HG02588 (cell line): ENCODE results near the gene CALCOCO1.
"Not testable (repeated sequence)": the region's sequence is repeated elsewhere in the genome, so short reads cannot be mapped to it uniquely, and the experiment has no call there.

Experiments used
- ATAC-seq: cut with Tn5 transposase; IDR thresholded peaks from one replicate; pipeline ENCODE4 v1.9.1; 2021; ENCODE audit warnings: mild to moderate bottlenecking, moderate library complexity; ENCODE audit not compliant: unreplicated experiment

CALCOCO1 gene, protein sequence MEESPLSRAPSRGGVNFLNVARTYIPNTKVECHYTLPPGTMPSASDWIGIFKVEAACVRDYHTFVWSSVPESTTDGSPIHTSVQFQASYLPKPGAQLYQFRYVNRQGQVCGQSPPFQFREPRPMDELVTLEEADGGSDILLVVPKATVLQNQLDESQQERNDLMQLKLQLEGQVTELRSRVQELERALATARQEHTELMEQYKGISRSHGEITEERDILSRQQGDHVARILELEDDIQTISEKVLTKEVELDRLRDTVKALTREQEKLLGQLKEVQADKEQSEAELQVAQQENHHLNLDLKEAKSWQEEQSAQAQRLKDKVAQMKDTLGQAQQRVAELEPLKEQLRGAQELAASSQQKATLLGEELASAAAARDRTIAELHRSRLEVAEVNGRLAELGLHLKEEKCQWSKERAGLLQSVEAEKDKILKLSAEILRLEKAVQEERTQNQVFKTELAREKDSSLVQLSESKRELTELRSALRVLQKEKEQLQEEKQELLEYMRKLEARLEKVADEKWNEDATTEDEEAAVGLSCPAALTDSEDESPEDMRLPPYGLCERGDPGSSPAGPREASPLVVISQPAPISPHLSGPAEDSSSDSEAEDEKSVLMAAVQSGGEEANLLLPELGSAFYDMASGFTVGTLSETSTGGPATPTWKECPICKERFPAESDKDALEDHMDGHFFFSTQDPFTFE

DNA sequence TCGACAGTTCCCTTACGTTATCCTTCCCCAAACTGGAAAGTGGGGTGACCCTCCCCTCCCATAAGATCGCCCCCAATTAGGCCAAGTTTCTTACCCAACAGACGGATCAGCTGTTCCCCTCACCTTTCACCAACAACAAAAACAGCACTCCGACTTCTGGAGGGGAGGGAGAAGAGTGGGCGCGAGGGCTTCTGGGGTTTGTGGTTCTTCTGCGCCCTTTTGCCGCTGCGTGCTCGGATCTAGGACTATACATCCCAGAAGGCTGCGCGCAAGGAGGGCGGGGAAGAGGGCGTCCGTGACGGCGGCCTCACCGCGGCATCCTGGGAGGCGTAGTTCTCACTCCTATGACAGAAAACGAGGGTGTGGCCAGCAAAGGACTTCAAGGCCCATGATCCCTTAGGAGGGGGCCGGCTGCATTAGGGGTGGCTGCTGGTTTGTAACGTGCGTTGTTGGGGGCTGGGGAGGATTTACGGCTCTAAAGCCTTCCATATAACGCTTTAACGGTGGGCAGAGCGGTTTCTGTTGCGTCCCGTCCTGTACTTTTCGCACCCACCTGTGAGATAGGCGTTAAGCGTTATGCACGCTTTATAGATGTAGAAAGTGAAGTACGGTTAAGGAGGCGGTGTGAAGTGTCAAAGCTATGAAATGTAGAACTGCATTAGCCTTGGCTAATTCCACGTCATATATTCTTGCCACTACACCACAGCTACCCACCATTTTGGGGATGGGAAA lies at the start of gene CALCOCO1:
CALCOCO1 (minus strand) TSS at position 143 of the 732 bp plus-strand sequence. CDS start 2,210 bp downstream, outside the sequence.
- ATAC-seq: peak; percentile 99

DNA sequence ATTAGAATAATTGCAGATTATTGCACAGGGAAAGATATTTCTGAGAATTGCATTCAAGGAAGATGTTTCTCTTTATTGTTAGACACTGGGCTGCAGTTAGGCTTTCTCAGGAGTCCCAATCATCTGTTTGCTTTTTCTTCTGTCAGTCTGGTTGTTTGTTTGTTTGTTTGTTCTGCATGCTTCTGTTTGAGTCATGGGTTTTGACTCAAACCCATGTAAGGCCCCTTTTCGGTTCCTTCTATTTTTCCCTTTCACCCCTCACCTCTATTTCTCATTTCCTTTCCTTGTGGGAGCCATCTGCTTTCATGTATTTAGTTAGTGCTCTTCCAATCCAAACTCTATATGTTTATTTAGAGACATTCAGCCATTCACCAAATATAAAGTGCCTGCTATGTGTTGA lies 49.6 kb upstream of the CALCOCO1 start:
- no peak for ATAC-seq

DNA sequence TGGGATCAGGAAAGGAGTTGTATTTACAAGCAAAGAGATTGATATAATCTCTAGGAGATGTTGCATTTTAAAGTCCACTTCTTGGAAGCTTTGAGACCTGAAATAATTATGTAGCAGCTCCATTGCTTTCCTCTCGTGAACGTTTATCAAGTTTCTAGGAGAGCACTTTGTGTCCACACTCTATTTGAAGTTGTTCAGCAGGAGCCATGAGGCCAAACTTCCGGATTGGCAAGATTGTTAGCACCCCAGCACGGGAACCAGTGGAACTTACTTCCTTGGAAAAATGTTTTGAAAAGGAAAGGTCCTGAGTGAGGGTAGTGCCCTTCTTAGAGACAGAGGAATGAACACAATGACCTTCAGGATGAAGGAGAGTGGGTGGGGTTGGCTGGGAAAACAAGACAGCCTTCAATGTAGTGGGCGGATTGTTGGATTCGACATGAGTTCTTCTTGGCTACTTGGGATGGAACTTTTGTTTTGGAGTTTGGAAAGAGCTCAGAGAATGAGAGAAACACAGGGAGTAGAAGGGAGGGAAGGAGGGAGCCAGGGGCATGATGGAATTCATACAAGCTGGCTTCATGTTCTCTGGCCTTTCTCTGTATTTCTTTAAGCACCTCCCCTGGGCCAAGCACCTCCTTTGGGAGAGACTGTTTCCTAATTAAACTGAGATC lies 48.4 kb upstream of the CALCOCO1 start:
- no peak for ATAC-seq

DNA sequence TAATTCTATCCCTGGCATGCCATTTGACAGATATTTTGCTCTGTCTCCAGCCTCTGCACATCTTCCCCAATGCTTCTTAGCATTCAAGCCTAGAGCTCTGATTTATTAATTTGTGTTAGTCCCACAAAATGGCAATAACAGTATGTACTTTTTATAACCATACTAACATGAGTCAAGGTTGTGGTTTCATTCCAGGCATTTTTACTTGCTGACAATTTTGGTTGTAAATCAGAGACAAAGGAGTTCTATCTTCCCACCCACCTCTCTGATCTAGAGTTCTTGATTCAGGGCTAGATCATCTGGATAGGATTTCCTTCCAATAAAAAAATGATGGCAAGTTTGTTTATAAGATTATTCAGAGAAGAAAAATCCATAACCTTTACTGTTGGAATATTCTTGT lies 43.0 kb upstream of the CALCOCO1 start:
- no peak for ATAC-seq

DNA sequence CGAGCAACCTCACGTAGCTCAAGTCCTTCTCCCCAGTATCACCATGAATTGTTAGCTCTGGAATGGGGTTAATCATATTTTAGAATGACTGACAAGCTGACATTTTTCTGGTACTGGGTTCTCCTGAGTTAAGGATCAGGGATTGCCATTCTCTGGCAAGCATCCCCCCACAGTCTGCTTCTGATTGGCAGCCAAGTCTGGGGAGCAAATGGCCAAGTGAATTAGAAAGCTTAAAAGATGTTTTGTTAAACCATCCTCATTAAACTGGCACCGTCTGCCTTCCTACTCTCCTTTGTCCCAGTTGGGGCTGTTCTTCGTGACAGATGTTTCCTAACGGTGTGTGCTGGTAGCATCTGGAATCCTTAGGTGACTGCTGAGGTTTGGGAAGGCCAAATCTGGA lies 41.7 kb upstream of the CALCOCO1 start:
- ATAC-seq: no peak

DNA sequence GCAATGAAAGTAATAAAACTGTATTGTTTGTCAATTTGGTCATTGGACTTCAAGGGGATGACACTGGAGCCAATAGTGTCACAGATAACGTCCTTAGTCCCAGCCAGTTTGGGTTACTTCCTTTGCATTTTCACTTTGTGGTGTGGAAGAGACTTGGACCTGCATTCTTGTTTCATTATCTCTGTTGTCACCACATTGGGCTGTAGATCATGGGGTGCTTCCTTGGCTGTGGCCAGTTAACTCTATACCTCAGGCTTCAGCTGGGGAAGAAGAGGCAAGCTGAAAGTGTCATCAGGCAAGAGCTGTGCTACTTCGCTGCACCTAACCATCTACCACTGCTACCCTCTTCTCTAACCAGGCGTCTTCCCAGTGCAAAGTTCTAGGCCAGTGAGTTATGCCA lies 39.6 kb upstream of the CALCOCO1 start:
- no peak for ATAC-seq

DNA sequence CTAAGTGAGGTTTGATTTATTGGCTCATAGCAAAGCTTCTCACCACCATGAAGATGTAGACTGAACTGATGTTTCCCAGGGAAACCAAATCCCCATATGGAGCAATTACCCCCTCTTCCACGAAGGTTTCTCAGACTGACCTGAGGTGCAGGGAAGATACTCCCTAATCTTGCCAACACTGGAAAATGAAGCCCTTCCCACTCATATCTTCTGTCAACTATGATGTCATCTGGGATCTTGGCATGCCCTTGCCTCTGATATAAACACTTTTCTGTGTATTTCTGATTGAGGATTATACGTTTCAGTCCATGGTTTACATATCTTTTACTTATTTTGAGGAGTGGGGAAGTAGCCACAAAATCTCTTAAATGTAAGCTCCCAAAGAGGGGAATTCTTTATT lies 38.6 kb upstream of the CALCOCO1 start:
- no peak for ATAC-seq

DNA sequence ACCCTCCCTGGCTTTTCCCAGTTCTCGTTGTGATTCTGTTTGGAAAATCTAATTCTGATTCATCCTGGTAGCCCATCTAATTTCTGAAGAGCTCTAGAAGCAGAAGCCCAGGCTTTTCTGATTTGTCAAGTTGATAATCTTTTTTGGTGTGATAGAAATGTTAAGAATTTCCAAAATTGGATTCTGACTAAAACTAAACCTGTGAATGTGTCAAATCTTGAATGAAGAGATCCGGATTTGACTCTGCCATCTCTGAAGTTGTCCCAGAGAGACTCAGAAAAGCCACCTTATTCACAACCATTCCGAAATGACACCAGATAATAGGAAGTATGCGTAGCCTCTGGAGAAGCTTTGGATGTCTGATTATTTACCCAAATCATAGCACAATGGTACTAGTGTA lies 37.4 kb upstream of the CALCOCO1 start:
- ATAC-seq: no peak

DNA sequence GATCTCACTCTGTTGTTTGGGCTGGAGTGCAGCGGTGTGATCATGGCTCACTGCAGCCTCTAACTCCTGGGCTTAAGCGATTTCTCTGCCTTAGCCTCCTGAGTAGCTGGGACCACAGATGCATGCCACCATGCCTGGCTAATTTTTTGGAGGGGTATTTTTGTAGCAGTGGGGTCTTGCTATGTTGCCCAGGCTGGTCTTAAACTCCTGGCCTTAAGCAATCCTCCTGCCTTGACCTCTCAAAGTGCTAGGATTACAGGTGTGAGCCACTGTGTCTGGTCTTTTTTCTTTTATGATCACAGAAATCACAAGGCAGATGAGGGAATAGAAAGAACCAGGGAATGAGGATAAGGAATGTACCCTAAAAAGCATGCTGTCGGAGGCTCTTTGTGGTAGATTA lies 35.5 kb upstream of the CALCOCO1 start:
- not testable (repeated sequence) for ATAC-seq

DNA sequence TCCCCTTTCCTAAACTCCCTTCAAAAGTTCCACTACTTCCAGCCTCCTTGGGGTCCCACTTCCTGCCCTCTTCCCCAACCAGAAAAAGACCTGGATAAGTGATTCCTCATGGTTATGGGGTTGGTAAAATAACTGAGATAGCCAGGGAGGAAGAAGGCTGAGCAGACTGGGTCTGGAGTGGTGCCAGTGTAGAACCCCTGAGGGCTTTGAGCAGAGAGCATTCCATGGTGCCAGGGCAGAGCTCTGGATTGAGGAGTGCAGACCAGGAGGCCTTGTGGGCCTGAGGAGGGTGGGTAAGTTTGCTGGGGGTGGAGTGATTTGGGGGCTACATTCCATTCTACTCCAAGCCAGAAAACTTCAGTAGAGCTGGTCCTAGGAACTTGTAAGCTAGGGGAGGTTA lies 34.1 kb upstream of the CALCOCO1 start:
- ATAC-seq: no peak

DNA sequence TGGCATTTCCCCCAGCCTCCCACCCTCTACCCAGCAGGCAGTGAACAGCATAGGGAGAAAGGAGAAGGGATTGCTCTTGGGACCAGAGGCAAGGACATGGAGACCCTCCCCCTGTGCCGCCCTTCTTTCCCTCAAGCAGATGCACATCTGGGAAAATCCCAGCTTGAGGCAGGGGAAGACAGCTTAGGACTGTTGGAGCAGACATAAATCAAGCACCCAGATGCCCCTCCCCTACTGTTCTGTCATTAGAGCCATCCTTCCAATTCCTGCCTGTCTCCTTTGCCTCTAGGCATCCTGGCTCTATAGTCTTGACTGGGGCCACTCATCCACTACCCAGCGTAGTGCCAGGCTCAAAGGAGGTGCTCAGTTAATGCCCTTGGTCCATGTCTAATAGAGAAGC lies 32.0 kb upstream of the CALCOCO1 start:
- no peak for ATAC-seq

DNA sequence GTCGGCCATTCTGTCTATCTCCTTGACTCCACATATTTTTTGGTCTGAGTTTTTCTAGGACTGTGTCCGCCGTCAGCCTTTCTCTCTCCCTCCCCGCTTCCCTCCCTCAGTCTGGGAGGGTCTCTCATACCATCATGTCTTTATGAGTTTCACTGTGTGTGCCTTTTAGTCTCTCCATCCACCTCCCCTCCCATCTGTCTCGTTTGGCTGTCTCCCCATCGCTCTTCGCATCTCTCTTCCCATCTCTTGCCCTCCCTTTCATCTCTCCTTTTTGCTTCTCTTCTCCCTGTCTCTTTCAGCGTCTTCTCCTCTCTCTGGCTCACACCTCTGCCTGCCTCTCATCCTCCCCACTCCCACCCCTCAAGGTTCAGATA lies 31.5 kb upstream of the CALCOCO1 start:
- no peak for ATAC-seq

DNA sequence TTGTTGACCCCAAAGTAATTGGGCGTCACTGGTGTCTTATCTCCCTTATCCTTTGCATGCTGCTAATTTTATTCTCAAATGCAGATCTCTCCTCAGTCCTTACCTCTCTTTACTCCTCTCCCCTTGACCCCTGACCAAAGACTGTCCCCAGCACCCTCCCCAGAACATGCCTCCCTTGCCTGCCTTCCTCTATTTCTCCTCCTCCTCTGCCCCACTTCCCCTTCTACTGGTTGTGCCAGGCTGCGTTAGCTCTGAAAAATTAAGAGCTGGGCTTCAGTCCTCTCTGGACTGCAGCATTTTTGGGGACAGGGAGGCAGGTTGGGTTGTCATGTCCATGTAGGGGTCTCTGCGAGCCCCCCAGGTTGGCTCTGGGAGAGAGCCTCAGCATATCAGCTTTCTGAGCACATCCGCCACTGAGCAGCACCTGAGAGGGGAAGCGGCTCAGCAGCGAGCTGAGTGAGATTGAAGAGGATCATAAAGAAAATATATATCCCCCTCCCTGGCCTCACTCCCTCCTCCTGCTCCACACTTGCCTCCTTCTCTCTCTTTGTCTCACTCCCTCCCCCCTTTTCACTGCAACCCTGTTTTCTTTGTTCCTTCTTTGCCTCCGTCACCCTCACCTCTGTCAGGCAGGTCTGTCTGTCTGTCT lies 31.0 kb upstream of the CALCOCO1 start:
- no peak for ATAC-seq

DNA sequence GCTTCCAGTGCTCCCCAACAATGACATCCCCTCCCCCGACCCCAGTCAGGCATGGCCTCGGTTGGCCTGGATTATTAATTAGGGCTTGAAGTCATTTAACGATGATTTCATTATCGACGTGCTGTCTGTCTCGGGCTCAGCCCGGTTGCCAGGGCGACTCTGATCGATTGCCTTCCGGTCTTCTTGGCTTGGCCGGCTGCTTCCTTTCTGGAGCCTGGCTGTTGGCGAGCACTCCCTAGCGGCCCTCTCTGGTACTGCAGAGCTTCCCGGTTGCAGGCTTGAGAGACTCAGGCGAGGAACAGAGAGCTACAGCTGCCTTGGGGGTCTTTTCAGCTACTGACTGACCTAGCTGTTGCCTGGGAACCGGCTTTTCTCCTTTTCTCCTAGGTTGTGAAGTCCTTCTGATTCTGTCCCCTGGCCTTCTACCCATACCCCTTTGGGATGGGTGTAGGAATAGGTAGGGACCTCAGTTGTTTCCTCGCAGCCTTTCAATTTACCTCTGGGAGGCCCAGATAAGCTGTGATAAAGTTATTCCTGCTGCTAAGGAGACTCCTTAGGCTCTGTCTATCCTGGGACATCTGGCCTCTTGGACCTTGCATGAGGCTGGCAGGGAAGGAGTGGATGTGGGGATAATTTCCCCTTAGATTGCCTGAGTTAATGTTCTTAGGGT lies 30.0 kb upstream of the CALCOCO1 start:
- peak; percentile 75 for ATAC-seq

DNA sequence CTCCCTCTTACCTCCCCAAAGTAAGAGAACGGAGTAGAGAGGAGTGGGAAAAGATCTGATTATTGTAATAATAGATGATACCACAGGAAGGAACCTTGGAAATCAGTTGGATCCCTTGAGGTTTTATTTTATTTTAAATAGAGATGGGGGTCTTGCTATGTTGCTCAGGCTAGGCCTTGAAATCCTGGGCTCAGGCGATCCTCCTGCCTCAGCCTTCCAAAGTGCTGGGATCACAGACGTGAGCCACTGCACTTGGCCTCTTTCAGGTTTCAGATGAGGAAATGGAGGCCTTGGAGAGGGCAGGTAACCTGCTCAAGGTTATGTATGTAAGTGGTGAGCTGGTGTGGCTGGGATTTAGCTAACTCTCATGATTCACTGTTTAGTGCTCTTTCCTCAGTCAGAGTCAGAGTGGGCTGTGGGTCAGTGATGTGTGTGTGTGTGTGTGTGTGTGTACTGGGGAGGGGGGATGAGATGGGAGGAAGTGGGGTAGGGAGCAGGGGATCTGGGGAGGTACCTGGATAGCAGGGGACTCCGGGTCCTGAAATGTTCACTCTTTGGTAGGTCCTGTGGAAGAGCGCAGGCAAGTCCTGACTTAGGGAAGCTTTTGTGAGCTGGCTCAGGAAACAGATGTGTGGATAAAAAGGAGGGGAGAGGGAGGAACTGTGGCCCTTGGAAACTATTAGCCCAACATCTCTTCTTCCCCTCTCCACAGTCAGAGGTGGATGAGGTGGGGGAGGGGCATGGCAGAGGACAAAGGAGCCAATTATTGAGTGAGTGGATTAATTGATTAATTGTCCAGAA lies 29.2 kb upstream of the CALCOCO1 start:
- no peak for ATAC-seq

DNA sequence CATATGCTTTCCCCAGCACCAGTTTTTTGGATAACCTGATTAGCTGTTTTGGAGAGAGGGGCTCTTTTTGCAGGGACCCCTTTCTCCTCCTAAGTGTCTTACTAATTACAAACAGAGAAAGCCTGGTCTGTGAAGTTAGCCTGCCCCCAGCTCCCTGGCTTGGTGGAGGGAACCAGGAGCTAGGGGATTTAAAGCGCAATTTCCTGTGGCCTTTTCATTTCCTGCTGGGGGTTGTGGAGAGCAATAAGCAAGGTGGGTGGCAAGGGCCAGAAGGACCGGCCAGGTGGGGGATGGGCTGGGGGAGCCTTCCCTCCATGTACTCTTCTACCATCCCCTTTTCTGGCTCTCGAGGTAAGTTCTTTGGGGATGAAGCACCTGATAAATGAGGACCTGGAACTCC lies 28.6 kb upstream of the CALCOCO1 start:
- ATAC-seq: no peak

DNA sequence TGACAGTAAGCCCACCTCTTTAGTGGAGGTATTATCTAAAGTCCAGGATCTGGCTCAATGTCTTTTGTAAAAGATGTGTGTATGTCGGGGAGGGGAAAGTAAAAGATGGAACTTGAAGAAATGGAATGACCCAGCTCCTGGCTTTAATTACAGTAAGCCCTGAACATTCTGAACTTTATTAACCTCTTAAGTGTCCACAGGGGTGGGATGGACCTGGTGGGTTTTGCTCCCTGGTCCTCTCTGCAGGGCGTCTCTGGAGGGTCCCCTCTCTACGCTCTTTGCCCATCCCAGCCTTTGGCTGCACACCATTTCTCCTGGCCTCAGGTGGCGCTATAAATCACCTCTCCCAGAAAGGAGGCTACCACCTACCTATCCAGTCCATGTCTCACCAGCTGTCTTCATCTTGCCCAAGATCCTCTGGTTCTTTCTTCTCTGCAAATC lies 28.2 kb upstream of the CALCOCO1 start:
- ATAC-seq: no peak

DNA sequence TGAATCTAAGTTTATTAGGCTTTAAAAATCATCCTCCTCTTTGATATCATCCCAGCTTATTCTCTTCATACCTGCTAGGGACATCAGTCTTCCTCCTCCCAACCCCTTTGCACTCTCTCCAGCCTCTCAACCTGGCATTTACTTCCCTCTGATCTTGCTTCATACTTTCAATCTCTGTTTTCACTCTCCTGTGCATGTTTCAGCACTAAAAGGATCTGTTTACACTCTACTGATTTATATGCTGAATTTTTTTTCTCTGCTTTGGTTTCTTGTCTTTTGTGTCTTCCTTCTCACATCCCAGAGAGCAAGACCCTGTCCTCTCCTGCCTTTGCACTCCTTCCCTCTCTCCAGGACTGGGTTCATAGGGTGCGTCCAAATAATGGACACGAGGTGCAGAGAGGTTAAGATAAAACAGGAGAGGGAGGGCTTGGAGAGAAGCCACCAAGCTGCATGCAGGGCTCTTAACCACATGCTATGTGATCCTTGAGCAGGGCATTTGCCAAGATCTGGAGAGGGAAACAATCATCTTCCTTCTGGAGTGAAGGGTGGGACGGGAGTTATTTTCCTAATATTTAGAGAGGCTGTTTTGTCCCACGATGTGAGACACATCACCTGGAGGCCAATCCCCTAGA lies 27.5 kb upstream of the CALCOCO1 start:
- no peak for ATAC-seq

DNA sequence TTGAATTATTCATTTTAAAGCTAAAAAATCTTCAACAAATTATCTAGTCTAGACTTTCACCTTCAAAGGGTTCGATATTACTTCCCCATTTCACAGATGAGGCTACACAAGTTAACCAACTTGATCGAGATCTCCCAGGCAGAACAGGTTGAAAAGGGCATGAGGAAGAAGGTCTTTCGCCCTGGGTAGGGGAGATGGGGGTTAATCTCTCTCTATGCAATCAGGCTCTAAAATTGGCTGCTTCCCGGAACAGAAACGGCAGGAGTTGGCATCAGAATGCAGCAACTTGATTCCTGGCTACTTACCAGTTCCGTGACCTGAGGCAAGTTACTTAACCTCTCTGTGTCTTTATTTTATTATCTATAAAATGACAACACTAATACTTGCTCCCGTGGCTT lies 26.9 kb upstream of the CALCOCO1 start:
- ATAC-seq: no peak
